ENCODE results near the gene KRT72.

DNA sequence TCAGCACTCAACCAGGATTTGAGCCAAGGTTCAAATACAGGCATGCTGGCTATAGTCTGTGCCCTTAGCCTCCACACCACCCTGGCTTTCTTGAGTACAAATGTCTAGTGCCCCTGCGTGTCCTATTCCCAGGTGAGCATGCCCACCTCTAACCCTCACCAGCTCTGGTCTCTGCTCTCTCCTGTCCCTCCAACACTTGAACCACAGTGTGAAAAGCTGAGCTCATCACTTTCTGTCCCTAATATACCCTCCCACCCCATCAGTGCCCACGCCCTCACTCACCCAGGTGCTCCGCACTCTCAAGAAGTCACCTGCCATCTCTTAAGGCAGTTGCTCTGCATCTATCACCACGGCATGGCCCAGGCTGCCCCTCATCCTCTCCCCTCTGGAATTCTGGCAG is 41.3 kb downstream of the KRT72 start:
- no peak for TF ChIP-seq NFATC3 (CRISPR knock-in tag; IDR thresholded peaks at IDR 0.05)
- no peak for TF ChIP-seq ZFYVE20 (CRISPR knock-in tag; IDR thresholded peaks at IDR 0.05; ENCODE audit: borderline replicate concordance, low read depth)
- TF ChIP-seq MYNN (CRISPR knock-in tag; IDR thresholded peaks at IDR 0.05; ENCODE audit: low read depth) = no peak
- TF ChIP-seq HNRNPL (IDR thresholded peaks at IDR 0.05; ENCODE audit: low read depth, low read length) = no peak
- TF ChIP-seq BHLHE40 (IDR thresholded peaks at IDR 0.05; ENCODE audit: low read length) = no peak
- TF ChIP-seq, protein P1, sequence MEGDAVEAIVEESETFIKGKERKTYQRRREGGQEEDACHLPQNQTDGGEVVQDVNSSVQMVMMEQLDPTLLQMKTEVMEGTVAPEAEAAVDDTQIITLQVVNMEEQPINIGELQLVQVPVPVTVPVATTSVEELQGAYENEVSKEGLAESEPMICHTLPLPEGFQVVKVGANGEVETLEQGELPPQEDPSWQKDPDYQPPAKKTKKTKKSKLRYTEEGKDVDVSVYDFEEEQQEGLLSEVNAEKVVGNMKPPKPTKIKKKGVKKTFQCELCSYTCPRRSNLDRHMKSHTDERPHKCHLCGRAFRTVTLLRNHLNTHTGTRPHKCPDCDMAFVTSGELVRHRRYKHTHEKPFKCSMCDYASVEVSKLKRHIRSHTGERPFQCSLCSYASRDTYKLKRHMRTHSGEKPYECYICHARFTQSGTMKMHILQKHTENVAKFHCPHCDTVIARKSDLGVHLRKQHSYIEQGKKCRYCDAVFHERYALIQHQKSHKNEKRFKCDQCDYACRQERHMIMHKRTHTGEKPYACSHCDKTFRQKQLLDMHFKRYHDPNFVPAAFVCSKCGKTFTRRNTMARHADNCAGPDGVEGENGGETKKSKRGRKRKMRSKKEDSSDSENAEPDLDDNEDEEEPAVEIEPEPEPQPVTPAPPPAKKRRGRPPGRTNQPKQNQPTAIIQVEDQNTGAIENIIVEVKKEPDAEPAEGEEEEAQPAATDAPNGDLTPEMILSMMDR (CRISPR knock-in tag; IDR thresholded peaks at IDR 0.05) = no peak
- TF ChIP-seq POLR2AphosphoS5 (IDR thresholded peaks at IDR 0.05; ENCODE audit: low read depth, low read length) = no peak
- TF ChIP-seq AGO1 (IDR thresholded peaks at IDR 0.05; ENCODE audit: low read depth, low read length, poor library complexity, severe bottlenecking) = no peak
- TF ChIP-seq, protein P2, sequence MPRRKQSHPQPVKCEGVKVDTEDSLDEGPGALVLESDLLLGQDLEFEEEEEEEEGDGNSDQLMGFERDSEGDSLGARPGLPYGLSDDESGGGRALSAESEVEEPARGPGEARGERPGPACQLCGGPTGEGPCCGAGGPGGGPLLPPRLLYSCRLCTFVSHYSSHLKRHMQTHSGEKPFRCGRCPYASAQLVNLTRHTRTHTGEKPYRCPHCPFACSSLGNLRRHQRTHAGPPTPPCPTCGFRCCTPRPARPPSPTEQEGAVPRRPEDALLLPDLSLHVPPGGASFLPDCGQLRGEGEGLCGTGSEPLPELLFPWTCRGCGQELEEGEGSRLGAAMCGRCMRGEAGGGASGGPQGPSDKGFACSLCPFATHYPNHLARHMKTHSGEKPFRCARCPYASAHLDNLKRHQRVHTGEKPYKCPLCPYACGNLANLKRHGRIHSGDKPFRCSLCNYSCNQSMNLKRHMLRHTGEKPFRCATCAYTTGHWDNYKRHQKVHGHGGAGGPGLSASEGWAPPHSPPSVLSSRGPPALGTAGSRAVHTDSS (CRISPR knock-in tag; conservative IDR thresholded peaks at IDR 0.05) = no peak
- TF ChIP-seq ZNF3 (CRISPR knock-in tag; IDR thresholded peaks at IDR 0.05) = no peak
